Heart left ventricle (tissue), 16 donors: Measurements from ENCODE around the gene MTNR1A. TPM values are rescaled to one million over a fixed set of nuclear protein-coding genes. Genes with fewer than 3 reads are reported as not detected.

Experiments
- ATAC-seq, 4 donors: fragments of 200-7000 bp; cut with Tn5 transposase; one replicate each; pipeline ENCODE4 v1.9.1; 2020 to 2022; ENCODE audit warnings: moderate library complexity in 4 of 4, mild to moderate bottlenecking in 3 of 4, moderate number of reproducible peaks in 1 of 4
- DNase-seq, 5 donors: peaks; one replicate each; pipeline ENCODE4 v3.0.0-alpha.2; 2020
- H3K27ac ChIP-seq, 12 donors: fragments of 200-600 bp; sonication (generic) in 4 of 12; one replicate each; pipeline versions ENCODE4 v1.5.0 to v1.8.0; 2016 to 2022; ENCODE audit warnings: mild to moderate bottlenecking in 2 of 12
- H3K27me3 ChIP-seq, 9 donors: fragments of 200-600 bp; sonication (generic) in 2 of 9; one replicate each; pipeline versions ENCODE4 v1.5.1 to v1.8.0; 2016 to 2022; ENCODE audit warnings: mild to moderate bottlenecking in 3 of 9
- H3K36me3 ChIP-seq, 9 donors: fragments of 200-600 bp; sonication (generic) in 2 of 9; one replicate each; pipeline versions ENCODE4 v1.5.0 to v1.8.0; 2018 to 2022; ENCODE audit warnings: mild to moderate bottlenecking in 2 of 9
- H3K4me1 ChIP-seq, 12 donors: fragments of 200-600 bp; sonication (generic) in 4 of 12; one replicate each; pipeline versions ENCODE4 v1.5.0 to v1.8.0; 2016 to 2022; ENCODE audit warnings: mild to moderate bottlenecking in 3 of 12
- H3K4me3 ChIP-seq, 12 donors: fragments of 200-600 bp; sonication (generic) in 4 of 12; one replicate each; pipeline versions ENCODE4 v1.5.0 to v1.8.0; 2017 to 2022; ENCODE audit warnings: mild to moderate bottlenecking in 9 of 12, moderate library complexity in 4 of 12
- H3K9me3 ChIP-seq, 12 donors: fragments of 200-600 bp; sonication (generic) in 4 of 12; one replicate each; pipeline versions ENCODE4 v1.5.0 to v1.8.0; 2016 to 2022; ENCODE audit warnings: mild to moderate bottlenecking in 1 of 12
- CTCF ChIP-seq, 12 donors: fragments of 200-600 bp; sonication (generic) in 4 of 12; IDR thresholded peaks; one replicate each; pipeline versions ENCODE4 v1.5.0 to v1.8.0; 2018 to 2022; ENCODE audit warnings: antibody characterized with exemption in 12 of 12, mild to moderate bottlenecking in 5 of 12
- POLR2A ChIP-seq, 2 donors: fragments of 450-650 bp; IDR thresholded peaks; one replicate each; pipeline ENCODE4 v1.6.1; 2017; ENCODE audit warnings: antibody characterized with exemption in 2 of 2, mild to moderate bottlenecking in 2 of 2, moderate library complexity in 2 of 2
- WGBS, 4 donors: extraction: QIAGEN DNeasy Blood & Tissue Kit in 2 of 4; methylation state at CpG; one replicate each; pipeline versions ENCODE4 v1.1.5 to v1.1.7; 2013 to 2018; 5-methylcytosine and 5-hydroxymethylcytosine counted together
- intact Hi-C, 10 donors: fragments of 100-400 bp; cut with DNase I; formaldehyde crosslinking; loops; one replicate each; pipeline versions ENCODE4 v1.11.1 to v1.14.2; 2022
- polyA plus RNA-seq, 2 donors: library from polyadenylated mRNA; stranded (reverse); fragments of 200-250 nt; gene quantifications; one replicate each; pipeline ENCODE4 v1.2.3, GENCODE V29; 2013
- total RNA-seq, 9 donors: library from RNA; depleted of rRNA in 2 of 9; stranded (reverse); fragments of >200 nt in 2 of 9; fragmentation: NEBNext Ultra II Directional in 3 of 9; extraction: Animal tissue kit (Norgen Biotek cat#: 25700) in 3 of 9; gene quantifications; one replicate each; pipeline versions ENCODE4 v1.1.0 to v1.2.4, GENCODE V29; 2016 to 2023
- donor health status: ischemic (EF 13 %, LVEDD 7.1; RV severe dilation, severe dysfunction).
- donor health status: healthy with polysubstance abuse.
- donor health status: DM: no; HTN: yes; CAD: no.
- donor health status: DM: no; HTN: no; CAD: no.
- donor health status: ischemic (EF 25% LVEDD 6.9; RV normal size, moderate dysfunction).
- donor health status: ischemic (EF 25% LVEDD 5.7; RV mildly dilated, moderate dysfunction).
- donor health status: healthy.
- donor health status: DM: yes; HTN: yes; CAD: no.
- donor health status: ischemic (EF 35%, LVEDD 5.7; RV mildly dilated, moderate dysfunction).
- donor health status: nonischemic (EF 11% LVEDD 7.7; RV severe dilation, severe dysfunction).
- donor health status: DM: yes; HTN: yes; CAD: no.
- donor health status: PGD.
- donor health status: ischemic (EF 29% LVEDD 5.4; RV normal size, mild dysfunction).
- donor health status: nonischemic (EF 23%, LVEDD 6.1; RV moderate dilation, normal function).

MTNR1A gene
- total and polyA plus RNA-seq, 11 donors = not detected

GRCh38 chr4:186545436-186545835 lies 9.9 kb downstream of the MTNR1A start:
- Histone ChIP-seq H3K9me3 (peaks cover 0 to 14% (median 0%) of the 10 kb centered on the region in 12 donors), H3K4me1 (no peaks in the 10 kb centered on the region), H3K36me3 (no peaks in the 10 kb centered on the region), H3K4me3 (no peak overlapping the region), H3K27ac (no peak overlapping the region), H3K27me3 (peaks cover 0 to 18% (median 5%) of the 10 kb centered on the region in 9 donors)
- DNase-seq (no peak), ATAC-seq (no peak)
- TF ChIP-seq CTCF (IDR thresholded peaks at IDR 0.05) (no peak), POLR2A (IDR thresholded peaks at IDR 0.05) (no peak)
- intact Hi-C loops = no loop called here
- WGBS, 4 donors = 72 to 82% (median 78%) methylated on average over 7 of the region's 7 CpGs

- Histone ChIP-seq H3K4me1 (no peaks in the 10 kb centered on the region), H3K36me3 (no peaks in the 10 kb centered on the region), H3K4me3 (no peak overlapping the region), H3K27ac (no peak overlapping the region), H3K9me3 (peaks cover 0 to 24% (median 0%) of the 10 kb centered on the region in 12 donors), H3K27me3 (peaks cover 0 to 8% (median 0%) of the 10 kb centered on the region in 9 donors)
- intact Hi-C loops = no loop called here
- DNase-seq = no peak
- ATAC-seq = no peak
- 65 to 89% (median 79%) methylated on average over 2 of the region's 2 CpGs for WGBS, 4 donors
- TF ChIP-seq CTCF (IDR thresholded peaks at IDR 0.05) = no peak
- TF ChIP-seq POLR2A (IDR thresholded peaks at IDR 0.05) = no peak
Measured at GRCh38 chr4:186543206-186543605, 12.2 kb downstream of the MTNR1A start.

GRCh38 chr4:186541801-186542200 lies 13.6 kb downstream of the MTNR1A start:
- TF ChIP-seq POLR2A (IDR thresholded peaks at IDR 0.05) (no peak), CTCF (IDR thresholded peaks at IDR 0.05) (no peak)

GRCh38 chr4:186537843-186538521 lies 17.4 kb downstream of the MTNR1A start:
- 72 to 83% (median 76%) methylated on average over 19 of the region's 19 CpGs for WGBS, 4 donors
- Histone ChIP-seq H3K27ac (no peak overlapping the region), H3K9me3 (peaks cover 0 to 10% (median 0%) of the 10 kb centered on the region in 12 donors), H3K4me1 (no peaks in the 10 kb centered on the region), H3K4me3 (no peak overlapping the region), H3K36me3 (no peaks in the 10 kb centered on the region), H3K27me3 (no peaks in the 10 kb centered on the region)
- DNase-seq = no peak
- TF ChIP-seq POLR2A (IDR thresholded peaks at IDR 0.05) (no peak), CTCF (IDR thresholded peaks at IDR 0.05) (no peak)
- intact Hi-C loops = no loop called here
- ATAC-seq = no peak

More at GRCh38 chr4:186541801-186542200, 13.6 kb downstream of the MTNR1A start:
- DNase-seq (no peak), ATAC-seq (no peak)
- Histone ChIP-seq H3K27ac (no peak overlapping the region), H3K9me3 (peaks cover 0 to 24% (median 0%) of the 10 kb centered on the region in 12 donors), H3K36me3 (no peaks in the 10 kb centered on the region), H3K4me3 (no peak overlapping the region), H3K4me1 (no peaks in the 10 kb centered on the region), H3K27me3 (no peaks in the 10 kb centered on the region)
- intact Hi-C loops = no loop called here
- WGBS, 4 donors = 70 to 73% (median 71%) methylated on average over 4 of the region's 4 CpGs
